Germinal center (tissue), 1 donor: ENCODE results near the gene LXN.
"Not testable (repeated sequence)": the region's sequence is repeated elsewhere in the genome, so short reads cannot be mapped to it uniquely, and the experiment has no call there.

ENCODE experiments used
- DNase-seq: peaks from one replicate; pipeline ENCODE4 v3.0.0; 2012; ENCODE audit warnings: mixed read lengths, low spot score

LXN gene, protein sequence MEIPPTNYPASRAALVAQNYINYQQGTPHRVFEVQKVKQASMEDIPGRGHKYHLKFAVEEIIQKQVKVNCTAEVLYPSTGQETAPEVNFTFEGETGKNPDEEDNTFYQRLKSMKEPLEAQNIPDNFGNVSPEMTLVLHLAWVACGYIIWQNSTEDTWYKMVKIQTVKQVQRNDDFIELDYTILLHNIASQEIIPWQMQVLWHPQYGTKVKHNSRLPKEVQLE

GRCh38 chr3:158672215-158673176, at the start of gene LXN:
Gene LXN (minus strand): TSS chr3:158672648. CDS start chr3:158672478, 170 bp downstream.
- DNase-seq = peak; percentile 93

DNA sequence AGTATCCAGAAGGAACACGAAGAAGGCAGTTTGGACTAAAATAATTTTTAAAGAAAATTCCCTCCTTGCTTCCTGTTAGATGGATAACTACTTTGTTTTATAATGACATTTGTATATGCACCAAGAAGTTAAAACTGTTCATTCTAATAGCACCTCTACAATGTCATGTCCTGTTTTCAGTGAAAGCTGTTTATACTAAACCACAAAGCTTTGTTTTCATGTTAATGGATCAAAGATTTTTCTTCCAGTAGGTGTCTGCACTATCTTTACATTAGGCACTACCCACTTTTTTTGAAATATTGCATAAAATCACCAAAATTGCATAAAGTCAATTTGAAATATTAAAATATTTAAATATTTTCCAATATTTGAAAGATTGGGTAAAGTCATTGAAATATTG, 49.7 kb upstream of the LXN start:
- no peak for DNase-seq

DNA sequence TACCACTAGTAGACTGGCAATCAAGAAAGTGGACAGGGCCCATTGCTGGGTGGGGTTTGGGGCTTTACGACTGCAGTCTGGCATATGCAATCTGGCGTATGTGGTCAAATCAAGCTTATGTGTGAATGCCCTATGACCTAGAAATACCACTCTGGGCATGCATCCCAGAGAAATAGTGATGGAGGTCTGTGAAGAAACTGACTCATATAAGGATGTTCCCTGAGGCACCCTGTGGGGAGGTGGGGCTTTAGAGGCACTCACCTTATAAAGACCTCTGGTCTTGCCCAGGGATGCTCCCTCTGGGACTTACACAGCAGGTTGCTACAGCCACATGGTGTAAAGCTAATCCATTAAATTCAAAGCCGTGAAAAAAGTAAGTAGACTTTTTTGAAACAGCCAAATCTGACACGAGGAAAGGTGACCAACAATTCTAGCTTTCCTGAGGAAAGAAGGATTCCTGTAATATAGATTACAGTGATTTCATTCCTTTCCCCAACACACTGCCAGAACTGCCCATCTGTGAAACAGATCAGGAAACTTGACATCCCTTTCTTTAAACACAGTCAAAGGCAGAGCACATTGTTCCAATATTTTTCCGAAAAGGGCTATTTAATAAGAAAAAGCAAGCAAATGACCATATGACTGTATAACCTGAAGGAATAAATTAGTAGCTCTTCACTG, 46.2 kb upstream of the LXN start:
- DNase-seq = no peak

GRCh38 chr3:158717576-158717975, 45.1 kb upstream of the LXN start:
- DNase-seq = no peak

DNA sequence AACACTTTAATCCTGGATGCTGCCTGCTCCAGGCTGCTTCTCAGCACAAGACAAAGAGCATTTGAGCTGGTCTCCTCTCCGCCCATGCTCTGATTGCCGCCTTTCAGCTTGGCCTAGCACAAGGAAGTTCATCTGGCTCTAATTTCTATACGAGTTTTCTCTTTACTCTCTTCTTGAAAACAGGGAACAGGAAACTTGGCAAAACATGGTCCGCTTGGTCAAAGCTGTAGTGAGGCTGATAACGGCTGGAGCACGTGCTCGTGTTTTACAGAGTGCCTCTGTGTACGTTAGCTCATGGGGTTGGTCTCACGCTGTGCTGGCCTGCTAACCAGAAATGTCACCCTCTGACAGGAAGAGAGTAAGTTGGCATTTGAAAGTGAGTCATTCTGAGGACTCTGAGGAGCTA, 40.6 kb upstream of the LXN start:
- no peak for DNase-seq

DNA sequence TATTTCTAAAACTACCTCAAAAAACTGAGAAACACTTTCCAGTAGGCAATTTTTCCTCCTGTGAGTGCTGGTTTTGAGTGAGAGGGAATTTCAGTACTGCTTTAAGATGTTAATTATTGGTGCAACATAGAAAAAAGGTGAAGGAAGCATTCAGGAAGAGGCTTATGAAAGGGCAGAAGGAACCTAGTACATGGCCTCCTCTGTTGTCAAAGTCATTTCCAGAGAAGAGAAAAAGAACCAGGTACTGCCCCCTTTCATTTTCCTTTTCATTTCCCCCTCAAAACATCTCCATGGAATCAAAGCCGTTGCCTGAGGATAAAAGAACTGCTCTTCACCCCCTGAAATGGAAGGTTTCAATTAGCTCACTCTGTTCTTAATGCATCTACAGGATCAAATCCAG, 40.0 kb upstream of the LXN start:
- no peak for DNase-seq

DNA sequence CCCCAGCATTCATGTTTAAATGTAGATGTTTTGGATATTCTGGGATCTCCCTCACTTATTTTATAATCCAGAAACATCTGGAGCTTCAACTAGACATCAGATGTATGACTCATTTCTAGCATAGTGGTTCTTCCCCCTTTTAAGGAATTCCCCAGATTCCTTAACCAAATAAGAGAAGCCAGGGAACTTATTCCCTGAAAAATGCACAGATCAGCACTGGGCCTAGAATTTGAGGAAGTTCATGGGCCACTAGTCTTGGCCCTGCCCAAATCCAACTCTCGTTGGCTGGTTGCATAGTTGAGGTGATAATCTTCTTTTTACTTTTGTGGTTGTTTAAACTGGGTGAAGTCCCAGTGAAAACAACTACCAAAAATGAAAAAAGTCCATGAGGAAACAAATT, 39.4 kb upstream of the LXN start:
- no peak for DNase-seq

GRCh38 chr3:158710601-158711000, 38.2 kb upstream of the LXN start:
- no peak for DNase-seq

GRCh38 chr3:158709666-158710083, 37.2 kb upstream of the LXN start:
- no peak for DNase-seq

- no peak for DNase-seq
Measured at GRCh38 chr3:158703566-158703965, 31.1 kb upstream of the LXN start.

GRCh38 chr3:158702815-158703481, 30.5 kb upstream of the LXN start:
- no peak for DNase-seq

GRCh38 chr3:158701420-158702065, 29.1 kb upstream of the LXN start:
- no peak for DNase-seq

- no peak for DNase-seq
Measured at GRCh38 chr3:158700559-158700958, 28.1 kb upstream of the LXN start.

GRCh38 chr3:158696618-158697017, 24.2 kb upstream of the LXN start:
- no peak for DNase-seq

- DNase-seq = not testable (repeated sequence)
Measured at GRCh38 chr3:158693866-158694456, 21.5 kb upstream of the LXN start.

- no peak for DNase-seq
Measured at GRCh38 chr3:158685159-158685558, 12.7 kb upstream of the LXN start.

DNA sequence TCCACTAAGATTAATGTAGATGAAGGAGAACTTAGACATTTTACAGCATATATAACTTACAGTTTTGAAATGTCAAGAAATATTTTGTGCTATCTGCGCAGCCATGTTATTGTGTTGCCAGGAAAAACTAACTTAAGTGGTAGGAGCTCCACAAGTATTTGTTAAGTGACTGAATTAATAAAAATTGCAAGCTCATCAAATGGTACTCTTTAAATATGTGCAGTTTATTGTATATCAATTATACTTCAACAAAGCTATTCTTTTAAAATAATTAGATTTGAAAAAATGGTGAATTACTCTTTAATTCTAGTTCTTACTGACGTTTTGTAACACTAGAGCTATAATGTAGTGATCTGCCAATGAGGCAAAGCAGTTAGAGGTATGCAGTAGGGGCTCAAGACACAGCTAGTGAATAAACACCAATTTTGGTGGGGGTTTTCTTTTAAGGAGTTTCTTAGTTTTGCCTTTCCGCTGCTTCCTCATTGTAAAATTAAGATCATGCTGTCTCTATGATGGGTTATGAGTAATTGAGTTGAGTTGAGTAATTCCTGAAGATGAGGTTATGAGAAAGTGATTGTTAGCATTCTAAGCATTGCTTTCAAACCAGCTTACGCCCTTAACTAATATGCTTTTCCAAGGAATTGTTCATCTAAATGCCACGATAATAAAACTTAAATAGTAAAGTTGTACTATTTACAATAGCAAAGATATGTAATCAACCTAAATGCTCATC, 10.9 kb upstream of the LXN start:
- no peak for DNase-seq

DNA sequence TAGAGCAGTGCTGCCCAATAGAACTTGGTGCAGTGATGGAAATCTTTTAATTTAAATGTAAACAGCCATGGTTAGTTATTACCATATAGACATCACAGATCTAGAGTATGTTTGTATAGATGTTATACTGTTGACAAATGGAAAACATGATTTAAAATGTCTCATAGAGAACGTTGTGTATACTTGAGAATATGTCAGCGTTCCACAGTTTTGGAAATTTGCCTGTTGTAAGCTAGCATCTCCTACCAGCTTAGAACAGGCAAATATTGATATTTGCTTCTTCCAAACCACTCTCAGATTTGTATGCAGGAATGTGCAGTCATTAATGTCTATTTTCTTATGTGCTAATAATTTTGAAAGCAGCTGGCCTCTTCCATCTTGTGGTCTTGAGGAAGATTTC, 8.4 kb upstream of the LXN start:
- DNase-seq = no peak

GRCh38 chr3:158679547-158680000, 7.1 kb upstream of the LXN start:
- no peak for DNase-seq

DNA sequence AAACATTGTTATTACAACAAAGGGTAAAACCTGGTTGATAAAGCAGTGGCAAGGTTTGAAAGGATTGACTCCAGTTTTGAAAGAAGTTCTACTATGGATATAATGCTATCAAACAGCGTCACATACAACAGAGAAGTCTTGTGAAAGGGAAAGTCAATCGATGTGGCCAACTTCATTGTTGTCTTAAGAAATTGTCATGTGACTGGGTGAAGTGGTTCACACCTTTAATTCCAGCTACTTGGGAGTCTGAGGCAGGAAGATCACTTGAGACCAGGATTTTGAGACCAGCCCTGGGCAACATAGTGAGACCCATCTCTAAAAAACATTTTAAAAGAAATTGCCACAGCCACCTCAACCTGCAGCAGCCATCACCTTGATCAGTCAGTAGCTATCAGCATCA, 6.2 kb upstream of the LXN start:
- DNase-seq = no peak

DNA sequence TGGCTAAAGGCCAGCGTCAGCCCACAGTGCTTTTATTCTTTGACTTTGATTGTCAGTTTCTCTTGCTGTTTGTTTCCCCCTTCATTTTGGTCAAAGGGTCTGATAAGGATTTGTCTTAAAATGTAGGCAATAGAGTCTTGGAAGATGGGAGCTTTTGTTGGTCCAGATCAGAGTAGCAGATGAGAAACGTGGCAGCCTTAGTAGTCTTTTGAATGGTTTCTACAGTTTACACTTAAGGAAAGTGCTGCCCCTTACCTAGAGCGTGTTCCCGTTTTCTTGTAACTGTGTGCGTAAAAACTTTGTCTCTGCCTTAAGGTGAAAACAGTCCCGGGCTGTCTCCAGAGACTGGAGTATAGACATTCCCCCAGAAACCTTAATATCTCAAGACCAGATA, 630 bp downstream of the LXN start:
- peak; percentile 6 for DNase-seq
